PFSK-1 (cell line): ENCODE data around the gene ASB13.

Experiments used
- FOXP2 ChIP-seq: optimal IDR thresholded peaks from 2 replicates; pipeline ENCODE3; 2011; ENCODE audit warnings: borderline replicate concordance, control low read depth, inconsistent platforms; ENCODE audit not compliant: insufficient read depth; ENCODE audit errors: extremely low read length, extremely low read depth
- POLR2AphosphoS5 ChIP-seq: IDR thresholded peaks from 2 replicates; pipeline ENCODE4 v1.6.1; 2012; ENCODE audit warnings: low read depth, mild to moderate bottlenecking, control low read depth, low read length, moderate library complexity
- SIN3A ChIP-seq: IDR thresholded peaks from 2 replicates; pipeline ENCODE4 v1.6.1; 2012; ENCODE audit warnings: mild to moderate bottlenecking, low read length, moderate library complexity, borderline replicate concordance; ENCODE audit not compliant: insufficient read depth
- TAF1 ChIP-seq: IDR thresholded peaks from 2 replicates; pipeline ENCODE4 v1.6.1; 2012; ENCODE audit warnings: low read length, control low read depth, borderline replicate concordance; ENCODE audit not compliant: insufficient read depth
- TF ChIP-seq, protein P1 (sequence below), 2 experiments: IDR thresholded peaks; 2 replicates each; pipeline versions ENCODE4 v1.6.1 to v1.8.0; 2011 to 2012; ENCODE audit warnings: low read depth in 2 of 2, low read length in 2 of 2, control low read depth in 1 of 2, inconsistent platforms in 1 of 2, mild to moderate bottlenecking in 1 of 2, moderate library complexity in 1 of 2; ENCODE audit not compliant: insufficient read depth in 1 of 2

DNA sequence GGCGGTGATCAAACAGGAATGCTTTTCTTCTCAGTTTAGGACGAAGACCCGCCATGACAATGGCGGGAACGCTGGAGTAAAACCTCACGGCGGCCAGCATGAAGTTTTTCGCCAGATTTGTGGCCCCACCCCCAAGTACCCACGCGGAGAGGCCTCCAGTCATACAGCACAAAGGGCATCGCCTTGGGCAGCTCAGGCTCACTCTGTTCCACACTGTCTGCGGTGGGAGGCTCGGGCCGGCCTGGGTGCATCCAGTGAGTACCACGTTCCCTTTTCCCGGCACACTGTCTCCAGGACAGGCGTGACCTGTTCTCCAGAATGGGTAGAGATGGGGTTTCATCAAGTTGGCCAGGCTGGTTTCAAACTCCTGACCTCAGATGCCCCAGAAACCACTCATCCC, 27.3 kb downstream of the ASB13 start:
- TF ChIP-seq, protein P1, sequence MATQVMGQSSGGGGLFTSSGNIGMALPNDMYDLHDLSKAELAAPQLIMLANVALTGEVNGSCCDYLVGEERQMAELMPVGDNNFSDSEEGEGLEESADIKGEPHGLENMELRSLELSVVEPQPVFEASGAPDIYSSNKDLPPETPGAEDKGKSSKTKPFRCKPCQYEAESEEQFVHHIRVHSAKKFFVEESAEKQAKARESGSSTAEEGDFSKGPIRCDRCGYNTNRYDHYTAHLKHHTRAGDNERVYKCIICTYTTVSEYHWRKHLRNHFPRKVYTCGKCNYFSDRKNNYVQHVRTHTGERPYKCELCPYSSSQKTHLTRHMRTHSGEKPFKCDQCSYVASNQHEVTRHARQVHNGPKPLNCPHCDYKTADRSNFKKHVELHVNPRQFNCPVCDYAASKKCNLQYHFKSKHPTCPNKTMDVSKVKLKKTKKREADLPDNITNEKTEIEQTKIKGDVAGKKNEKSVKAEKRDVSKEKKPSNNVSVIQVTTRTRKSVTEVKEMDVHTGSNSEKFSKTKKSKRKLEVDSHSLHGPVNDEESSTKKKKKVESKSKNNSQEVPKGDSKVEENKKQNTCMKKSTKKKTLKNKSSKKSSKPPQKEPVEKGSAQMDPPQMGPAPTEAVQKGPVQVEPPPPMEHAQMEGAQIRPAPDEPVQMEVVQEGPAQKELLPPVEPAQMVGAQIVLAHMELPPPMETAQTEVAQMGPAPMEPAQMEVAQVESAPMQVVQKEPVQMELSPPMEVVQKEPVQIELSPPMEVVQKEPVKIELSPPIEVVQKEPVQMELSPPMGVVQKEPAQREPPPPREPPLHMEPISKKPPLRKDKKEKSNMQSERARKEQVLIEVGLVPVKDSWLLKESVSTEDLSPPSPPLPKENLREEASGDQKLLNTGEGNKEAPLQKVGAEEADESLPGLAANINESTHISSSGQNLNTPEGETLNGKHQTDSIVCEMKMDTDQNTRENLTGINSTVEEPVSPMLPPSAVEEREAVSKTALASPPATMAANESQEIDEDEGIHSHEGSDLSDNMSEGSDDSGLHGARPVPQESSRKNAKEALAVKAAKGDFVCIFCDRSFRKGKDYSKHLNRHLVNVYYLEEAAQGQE (IDR thresholded peaks at IDR 0.05; ENCODE audit: insufficient read depth in 1 of 2, low read depth in 2 of 2, low read length in 2 of 2) = no peak
- TF ChIP-seq POLR2AphosphoS5 = no peak
- no peak for TF ChIP-seq TAF1
- TF ChIP-seq FOXP2 = no peak
- no peak for TF ChIP-seq SIN3A
